DMS153 treated with DMSO at 0.1 percent for 48 hours (cell line): ENCODE measurements around the gene ATP6V0B.
A peak's percentile ranks its signal among the peaks of the same experiment; 100 is the strongest.

Experiments
- DNase-seq: peaks from one replicate; lab custom pipeline; 2025; ENCODE audit not compliant: unreplicated experiment; lab: John Stamatoyannopoulos, UW

ATP6V0B gene

DNA sequence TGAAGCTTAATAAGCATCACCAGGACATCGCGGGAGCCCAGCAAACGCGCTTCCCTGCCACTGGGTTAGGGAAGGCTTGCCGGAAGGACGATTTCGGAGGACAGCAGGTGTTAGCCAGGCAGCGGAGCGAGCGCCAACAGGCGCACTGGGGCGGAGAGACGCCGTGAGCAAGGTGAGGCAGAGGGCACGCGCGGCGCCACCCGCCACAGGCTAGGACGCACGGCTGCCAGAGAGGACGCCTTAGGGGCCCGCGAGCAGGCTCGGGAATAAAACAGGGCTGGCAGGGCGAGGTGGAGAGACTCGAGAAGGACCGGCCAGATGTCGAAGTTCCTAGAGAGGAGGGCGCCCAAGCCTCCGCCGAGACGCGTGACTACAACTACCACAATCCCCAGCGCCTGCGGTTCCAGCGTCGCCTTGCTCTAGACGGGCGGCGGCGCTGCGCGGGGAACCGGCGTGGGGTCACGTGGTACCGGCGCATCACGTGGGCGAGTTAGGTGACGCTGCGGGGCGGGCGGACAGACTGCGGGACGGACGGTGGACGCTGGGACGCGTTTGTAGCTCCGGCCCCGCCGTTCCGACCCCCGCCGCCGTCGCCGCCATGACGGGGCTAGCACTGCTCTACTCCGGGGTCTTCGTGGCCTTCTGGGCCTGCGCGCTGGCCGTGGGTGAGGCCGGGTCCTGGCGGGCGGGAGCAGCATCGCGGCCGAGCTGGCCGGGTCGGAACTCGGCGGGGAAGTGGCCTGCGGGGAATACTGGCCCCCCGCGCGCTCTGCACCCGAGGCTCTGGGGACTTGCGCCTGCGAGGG is at the start of gene ATP6V0B:
TSS of gene ATP6V0B (plus strand) at position 518 of the 806 bp plus-strand sequence. CDS start at position 599, 81 bp downstream.
- peak; percentile 94 for DNase-seq

DNA sequence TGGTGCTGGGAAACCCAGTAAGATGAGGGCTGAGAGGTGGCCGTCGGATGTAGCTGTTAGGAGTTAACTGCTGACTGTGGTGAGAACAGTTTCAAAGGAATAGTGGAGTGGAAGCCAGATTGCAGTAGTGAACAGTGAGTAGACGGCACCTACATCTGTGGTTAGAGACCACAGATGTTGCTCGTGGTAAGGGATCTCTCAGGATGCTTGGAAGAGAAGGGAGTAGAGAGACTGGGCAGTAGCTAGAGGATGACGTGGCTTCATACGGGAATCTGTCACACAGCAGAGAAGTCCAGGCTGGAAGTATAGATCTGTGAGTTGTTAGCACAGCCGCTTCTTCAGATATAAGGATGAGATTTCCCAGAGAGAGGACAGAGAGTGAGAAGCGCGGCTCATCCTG is 48.9 kb upstream of the ATP6V0B start:
- no peak for DNase-seq

DNA sequence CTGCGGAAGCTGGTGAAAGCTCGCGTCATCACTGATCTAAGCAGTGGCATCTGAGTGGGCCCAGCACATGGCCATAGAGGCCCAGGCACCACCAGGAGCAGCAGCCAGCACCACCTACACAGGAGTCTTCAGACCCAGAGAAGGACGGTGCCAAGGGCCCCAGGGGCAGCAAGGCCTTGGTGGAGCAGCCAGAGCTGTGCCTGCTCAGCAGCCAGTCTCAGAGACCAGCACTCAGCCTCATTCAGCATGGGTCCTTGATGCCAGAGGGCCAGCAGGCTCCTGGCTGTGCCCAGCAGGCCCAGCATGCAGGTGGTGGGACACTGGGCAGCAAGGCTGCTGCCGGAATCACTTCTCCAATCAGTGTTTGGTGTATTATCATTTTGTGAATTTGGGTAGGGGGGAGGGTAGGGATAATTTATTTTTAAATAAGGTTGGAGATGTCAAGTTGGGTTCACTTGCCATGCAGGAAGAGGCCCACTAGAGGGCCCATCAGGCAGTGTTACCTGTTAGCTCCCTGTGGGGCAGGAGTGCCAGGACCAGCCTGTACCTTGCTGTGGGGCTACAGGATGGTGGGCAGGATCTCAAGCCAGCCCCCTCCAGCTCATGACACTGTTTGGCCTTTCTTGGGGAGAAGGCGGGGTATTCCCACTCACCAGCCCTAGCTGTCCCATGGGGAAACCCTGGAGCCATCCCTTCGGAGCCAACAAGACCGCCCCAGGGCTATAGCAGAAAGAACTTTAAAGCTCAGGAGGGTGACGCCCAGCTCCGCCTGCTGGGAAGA is 44.4 kb upstream of the ATP6V0B start:
- DNase-seq, result no peak

DNA sequence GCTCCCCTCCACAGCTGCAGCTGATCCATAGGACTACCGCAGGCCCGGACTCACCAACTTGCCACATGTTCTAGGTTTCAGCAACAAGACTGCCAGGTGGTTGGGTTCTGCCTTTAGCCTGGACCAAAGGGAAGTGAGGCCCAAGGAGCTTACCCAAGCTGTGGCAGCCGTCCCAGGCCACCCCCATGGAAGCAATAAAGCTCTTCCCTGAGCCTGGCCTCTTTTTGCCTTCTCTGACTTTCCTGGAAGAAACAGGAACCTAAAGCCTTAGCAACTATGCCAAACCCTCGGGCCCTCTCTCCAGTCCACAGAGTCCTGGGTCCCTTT is 43.8 kb upstream of the ATP6V0B start:
- no peak for DNase-seq

DNA sequence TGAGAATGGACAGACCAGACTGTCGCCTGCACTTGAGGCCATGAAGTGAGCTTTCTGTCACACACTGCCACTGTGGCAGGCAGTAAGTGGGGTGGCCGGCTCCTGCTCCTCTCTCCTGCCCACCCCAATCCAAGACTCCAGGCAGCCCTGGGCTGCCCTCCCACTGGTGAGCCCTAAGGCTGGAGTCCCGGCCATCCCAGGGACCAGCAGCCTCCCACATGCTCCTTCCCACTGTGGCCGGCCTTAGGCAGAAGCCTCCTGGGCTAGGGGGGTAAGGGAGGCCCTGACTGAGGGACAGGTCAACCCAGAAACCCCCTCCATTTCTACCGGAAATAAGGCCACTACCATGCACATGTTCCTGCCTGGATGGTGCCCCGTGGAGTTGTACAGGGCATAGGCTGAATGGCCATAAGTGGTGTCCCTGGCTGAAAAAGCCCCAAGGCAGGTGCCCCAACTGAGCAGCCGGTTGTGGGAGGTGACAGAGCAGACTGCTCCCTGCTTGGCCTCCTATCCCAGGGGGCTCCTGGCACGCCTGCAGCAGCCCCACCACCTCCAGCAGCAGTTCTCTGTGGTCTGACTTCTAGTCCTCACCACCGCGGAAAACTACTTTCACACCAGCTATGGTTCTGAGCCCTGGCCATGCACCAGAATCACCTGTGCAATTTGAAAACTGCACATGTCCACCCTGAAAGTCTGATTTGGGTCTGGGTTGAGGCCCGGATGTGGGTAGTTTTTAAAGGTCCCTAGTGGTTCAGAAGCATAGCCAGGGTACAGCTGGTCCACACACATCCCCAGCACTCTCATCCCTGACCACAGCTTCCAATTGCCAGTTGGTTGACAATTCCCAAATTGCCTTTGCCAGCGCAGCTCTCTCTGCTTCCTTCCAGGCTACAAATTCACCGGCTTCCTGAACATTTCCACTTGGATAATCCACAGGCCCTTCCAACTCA is 42.8 kb upstream of the ATP6V0B start:
- DNase-seq, result no peak

DNA sequence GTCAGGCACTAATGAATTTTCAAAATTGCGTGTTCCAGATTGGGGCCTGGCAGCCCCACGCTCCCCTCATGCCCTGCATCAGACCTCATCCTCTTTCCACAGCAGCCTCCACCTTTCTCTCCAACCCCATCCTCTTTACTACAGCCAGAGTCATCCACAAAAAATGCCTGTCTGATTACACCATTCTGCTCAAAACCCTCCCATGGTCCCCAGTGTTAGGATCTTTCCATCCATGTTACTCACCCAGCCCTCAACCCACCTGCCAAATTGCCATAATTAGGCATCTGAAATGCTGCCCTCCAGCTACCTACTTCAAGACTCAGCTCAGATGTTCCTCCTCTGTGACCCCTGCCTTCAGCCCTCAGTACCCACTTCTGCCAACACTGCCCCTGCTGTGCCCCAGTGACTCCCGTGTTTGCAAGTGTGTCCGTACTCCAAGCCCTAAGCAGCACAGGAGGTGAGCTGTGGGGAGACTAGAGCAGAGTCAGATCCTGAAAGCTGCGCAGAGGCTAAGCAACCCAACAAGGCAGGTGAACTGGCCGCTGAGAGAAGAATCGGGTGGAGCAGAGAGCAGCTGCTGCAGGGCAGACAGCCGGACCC is 41.9 kb upstream of the ATP6V0B start:
- DNase-seq, result no peak

DNA sequence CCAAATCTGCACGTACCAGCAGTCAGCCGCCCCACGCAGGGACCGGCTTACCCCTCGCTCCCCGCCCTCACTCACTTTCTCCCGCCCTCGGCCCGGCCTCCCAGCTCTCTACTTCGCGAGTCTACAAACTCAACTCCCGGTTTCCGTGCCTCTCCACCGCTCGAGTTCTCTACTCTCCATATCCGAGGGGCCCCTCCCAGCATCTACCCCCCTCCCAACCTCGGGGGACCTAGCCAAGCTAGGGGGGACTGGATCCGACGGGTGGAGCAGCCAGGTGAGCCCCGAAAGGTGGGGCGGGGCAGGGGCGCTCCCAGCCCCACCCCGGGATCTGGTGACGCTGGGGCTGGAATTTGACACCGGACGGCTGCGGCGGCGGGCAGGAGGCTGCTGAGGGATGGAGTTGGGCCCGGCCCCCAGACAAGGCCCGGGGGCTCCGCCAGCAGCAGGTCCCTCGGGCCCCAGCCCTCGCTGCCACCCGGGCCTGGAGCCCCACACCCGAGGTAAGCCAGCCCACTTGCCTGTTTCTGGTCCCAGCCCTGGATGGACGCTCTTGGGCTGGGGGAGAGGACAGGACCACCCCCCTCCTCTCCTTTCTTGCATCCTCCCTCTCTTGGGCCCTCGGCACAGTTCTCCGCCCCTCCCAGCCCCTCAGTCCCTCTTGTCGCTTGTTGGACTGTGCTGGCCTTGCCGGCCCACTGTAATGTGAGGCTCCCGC is 41.2 kb upstream of the ATP6V0B start, which contains the start of gene ARTN:
TSS of gene ARTN (plus strand) at position 416 of the 715 bp plus-strand sequence. CDS start 1,856 bp downstream, outside the sequence.
- peak; percentile 54 for DNase-seq

DNA sequence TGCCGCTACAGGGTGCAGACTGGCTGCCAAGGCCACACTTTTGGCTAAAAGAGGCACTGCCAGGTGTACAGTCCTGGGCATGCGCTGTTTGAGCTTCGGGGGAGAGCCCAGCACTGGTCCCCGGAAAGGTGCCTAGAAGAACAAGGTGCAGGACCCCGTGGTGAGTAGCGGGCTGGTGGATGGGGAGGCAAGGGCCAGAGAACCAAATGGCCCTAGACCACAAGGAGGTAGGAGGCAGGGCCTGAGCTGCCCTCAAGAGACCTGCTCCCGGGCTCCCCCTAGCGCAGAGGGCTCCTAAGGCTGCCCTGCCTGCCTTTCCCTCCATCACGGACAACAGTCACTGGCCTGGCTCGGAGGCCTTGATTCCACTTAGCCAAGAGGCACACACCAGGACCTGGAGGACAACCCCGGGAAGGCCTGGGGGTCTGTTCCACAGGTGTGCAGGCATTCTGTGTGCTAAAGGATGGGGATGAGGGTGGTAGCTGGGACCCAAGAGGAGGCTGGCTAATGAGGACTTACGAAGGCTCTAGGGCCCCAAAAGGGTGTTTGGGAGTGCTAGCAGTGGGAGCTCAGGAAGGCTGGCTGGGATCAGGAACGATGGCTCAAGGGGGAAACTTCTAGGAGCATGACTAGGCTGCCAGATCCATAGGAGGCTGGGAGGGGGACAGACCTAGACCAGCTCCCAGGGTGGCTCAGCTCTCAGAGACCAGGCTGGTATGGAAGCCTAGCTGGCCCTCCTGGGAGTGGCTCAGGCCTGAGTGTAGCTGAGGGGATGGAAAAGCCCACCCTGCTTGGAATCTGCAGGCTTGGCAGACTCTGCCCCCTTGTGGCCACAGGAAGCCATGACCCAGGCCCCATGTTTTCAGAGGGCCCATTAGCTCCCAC is 40.4 kb upstream of the ATP6V0B start:
- peak; percentile 76 for DNase-seq

DNA sequence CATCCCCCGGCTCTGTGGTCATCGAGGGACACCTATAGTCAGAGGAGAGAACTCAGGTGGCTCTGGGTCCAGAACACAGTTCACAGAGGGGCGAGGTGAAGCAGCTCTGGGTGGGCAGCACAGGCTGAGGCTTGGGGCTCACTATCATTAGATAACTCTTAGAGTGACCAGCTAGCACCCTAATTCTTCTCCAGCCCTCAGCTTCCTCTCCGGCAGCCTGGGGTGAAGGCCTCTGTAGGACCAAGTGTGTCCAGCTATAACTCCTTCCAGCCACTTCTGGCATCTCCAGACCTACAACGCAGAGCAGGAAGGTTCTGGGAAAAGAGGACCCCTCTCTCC is 39.8 kb upstream of the ATP6V0B start:
- no peak for DNase-seq

DNA sequence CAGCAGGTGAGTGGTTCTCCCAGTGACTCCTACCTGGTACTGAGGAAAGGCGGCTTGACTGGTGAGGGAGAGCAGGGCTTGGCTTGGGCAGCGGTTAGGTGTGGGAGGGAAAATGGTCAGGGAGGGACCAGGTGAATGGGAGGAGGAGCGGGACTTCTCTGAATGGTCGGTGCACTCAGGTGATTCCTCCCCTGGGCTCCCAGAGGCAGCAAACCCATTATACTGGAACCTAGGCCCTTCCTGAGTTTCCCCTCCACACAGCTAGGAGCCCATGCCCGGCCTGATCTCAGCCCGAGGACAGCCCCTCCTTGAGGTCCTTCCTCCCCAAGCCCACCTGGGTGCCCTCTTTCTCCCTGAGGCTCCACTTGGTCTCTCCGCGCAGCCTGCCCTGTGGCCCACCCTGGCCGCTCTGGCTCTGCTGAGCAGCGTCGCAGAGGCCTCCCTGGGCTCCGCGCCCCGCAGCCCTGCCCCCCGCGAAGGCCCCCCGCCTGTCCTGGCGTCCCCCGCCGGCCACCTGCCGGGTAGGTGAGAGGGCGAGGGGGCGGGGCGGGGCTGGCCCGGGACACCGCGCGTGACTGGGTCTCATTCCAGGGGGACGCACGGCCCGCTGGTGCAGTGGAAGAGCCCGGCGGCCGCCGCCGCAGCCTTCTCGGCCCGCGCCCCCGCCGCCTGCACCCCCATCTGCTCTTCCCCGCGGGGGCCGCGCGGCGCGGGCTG is 38.9 kb upstream of the ATP6V0B start:
- DNase-seq, result peak; percentile 66

DNA sequence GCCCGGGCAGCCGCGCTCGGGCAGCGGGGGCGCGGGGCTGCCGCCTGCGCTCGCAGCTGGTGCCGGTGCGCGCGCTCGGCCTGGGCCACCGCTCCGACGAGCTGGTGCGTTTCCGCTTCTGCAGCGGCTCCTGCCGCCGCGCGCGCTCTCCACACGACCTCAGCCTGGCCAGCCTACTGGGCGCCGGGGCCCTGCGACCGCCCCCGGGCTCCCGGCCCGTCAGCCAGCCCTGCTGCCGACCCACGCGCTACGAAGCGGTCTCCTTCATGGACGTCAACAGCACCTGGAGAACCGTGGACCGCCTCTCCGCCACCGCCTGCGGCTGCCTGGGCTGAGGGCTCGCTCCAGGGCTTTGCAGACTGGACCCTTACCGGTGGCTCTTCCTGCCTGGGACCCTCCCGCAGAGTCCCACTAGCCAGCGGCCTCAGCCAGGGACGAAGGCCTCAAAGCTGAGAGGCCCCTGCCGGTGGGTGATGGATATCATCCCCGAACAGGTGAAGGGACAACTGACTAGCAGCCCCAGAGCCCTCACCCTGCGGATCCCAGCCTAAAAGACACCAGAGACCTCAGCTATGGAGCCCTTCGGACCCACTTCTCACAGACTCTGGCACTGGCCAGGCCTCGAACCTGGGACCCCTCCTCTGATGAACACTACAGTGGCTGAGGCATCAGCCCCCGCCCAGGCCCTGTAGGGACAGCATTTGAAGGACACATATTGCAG is 38.2 kb upstream of the ATP6V0B start:
- peak; percentile 50 for DNase-seq

DNA sequence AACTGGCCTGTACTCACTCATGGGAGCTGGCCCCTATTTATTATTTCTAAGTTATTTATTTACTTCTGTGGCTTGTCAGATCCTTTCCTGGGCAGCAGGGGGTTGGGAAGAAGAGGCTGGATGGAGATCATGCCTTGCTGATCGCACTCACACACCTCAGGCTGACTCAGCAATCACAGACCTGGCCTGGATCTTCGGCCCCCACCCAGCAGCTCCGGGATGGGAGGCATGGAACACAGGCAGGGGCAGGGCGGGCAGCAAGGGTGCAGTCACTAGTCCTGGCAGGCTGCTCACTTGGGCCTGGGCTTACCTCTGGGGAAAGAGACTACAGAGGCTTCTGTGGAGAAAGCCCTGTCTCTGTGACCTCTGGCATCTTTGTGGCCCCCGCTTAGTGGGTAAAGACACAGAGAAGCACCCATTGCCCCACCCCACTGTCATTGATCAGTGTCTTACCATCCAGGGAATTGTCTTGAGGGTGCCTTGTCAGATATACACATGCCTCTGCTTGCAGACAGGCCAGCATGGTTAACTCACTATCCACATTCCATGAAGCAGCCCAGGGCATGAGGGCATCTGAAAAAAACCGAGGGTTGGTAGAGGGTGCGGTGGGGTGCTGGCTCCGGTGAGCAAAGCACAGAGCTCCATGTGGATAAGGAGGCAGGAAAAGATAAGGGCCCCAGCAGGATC is 37.4 kb upstream of the ATP6V0B start:
- DNase-seq, result no peak

DNA sequence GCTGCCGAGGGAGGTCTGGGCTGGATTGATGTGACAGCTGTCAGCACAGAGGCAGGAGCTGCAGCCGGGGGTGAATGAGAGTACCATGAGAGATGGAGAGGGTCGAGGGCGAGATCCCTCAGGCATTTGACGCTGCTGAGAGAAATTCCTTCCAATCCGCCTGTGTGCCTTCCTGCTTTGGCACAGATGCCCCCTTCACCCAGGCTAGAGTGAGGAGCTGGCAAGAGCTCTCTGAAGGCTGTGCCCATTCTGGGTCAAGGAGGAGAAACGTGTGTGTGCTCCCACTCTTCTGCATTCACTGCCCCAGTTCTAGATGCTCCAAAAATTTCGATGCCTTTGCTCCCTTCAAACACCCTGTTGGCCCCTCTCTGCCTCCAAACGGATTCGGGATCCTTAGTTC is 36.4 kb upstream of the ATP6V0B start:
- DNase-seq, result no peak

DNA sequence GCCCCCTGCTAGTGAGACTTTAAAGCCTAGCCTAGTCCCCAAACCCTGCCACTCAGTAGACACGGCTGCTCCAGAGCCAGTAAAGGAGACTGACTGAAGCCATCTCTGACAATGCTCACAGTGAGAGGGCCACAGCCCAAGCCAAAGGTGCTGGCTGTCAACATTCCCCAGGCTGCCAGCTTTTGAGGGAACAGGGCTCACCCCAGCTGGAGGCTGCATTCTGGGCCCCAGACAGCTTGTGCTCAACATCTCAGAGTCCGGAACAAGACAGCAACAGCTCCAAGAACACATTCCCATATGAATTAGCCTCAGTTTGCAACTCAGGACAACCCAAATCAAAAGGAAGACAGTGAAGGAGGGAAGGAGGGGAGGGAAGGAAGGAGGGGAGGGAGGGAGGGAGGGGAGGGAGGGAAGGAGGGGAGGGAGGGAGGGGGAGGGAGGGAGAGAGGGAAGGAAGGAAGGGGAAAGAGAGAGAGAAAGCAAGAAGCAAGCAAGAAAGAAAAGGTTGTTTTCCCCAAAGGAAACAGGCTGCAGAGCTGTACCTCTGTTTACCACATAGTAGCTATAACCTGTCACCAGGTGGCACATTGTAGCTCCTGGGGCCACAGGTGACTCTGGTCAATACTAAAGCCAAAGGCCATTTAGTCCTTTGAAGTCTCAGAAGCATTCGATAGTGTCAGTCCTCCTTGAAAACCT is 35.7 kb upstream of the ATP6V0B start:
- no peak for DNase-seq

DNA sequence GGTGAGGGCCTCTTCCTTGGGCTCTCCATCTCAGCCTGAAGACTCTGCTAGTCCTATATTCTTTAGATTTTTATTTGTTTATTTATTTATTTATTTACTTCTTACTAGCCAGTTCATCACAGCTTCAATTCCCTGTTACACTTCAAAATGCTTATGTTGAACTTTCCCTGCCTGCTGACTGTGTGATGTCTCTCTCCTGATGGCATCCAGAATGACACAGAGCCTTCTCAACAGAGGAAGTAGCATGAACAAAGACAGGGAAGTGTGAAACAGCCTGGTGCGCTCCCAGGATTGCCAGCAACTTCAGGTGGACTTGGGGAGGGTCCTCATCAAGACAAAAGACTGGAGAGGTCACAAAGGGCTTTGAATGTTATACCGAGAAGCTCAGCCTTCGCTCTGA is 32.3 kb upstream of the ATP6V0B start:
- DNase-seq, result no peak

DNA sequence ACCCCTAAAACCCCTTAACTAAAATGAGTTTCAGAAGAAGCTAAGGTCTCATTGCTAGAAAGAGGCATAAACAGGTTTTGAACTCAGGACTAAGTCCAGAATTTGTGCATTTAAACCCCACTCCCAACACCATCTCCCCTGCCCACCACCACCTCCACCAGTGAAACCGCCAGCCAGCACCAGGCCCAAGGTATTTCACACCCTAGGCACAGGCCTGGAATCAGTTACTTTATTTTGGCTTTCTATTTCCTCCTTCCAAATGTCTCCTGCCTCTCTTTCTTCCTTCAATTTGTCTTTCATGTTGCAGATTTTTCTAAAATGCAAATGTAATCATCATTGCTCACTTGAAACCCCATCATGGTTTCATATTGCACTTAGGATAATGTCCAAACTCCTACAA is 29.9 kb upstream of the ATP6V0B start:
- no peak for DNase-seq
